EL (cell line): ENCODE results near the gene ZDHHC20.
"Not testable (repeated sequence)": the region's sequence is repeated elsewhere in the genome, so short reads cannot be mapped to it uniquely, and the experiment has no call there.

Experiments used
- DNase-seq: peaks from one replicate; pipeline ENCODE4 v3.0.0-alpha.2; 2016

Gene ZDHHC20

DNA sequence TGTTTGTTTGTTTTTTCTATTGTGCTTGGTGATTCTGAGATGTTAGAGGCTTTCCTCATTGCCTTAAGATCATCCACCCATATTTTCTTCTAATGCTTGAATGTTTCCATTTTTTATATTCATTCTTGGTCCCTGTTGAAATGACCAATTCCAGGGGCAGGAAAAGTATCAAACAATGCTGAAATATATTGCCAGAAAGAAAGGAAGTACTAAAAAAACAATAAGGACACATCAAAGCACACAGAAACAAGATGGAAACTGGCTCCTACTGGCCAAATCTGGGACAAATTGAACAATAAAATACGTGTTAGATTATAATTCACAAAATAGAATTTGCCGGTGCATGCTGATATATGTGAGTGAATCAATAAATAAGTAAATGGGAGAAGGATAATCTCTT, 23.9 kb downstream of the ZDHHC20 start:
- no peak for DNase-seq

DNA sequence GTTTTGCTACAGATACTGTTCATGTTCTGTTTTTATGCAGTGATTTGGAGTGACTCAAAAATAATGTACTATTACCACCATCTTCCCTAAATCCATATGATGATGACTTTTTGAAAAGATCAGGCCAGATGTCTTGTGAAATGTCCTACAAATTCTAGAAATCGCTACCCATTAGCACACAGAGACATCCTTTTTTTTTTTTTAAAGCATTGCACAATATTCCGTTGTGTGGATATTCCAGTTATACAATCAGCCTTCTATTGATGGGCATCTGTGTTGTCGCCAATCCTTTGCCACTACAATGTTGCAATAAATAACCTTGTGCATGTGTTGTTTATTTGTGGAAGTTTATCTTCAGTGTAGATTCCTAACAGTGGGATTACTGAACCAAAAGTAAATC, 24.5 kb downstream of the ZDHHC20 start:
- DNase-seq, result no peak

GRCh38 chr13:21429211-21429610, 29.9 kb downstream of the ZDHHC20 start:
- DNase-seq, result no peak

- no peak for DNase-seq
These were observed 31.4 kb downstream of the ZDHHC20 start for GRCh38 chr13:21427741-21428140.

GRCh38 chr13:21426238-21426637, 32.9 kb downstream of the ZDHHC20 start:
- no peak for DNase-seq

DNA sequence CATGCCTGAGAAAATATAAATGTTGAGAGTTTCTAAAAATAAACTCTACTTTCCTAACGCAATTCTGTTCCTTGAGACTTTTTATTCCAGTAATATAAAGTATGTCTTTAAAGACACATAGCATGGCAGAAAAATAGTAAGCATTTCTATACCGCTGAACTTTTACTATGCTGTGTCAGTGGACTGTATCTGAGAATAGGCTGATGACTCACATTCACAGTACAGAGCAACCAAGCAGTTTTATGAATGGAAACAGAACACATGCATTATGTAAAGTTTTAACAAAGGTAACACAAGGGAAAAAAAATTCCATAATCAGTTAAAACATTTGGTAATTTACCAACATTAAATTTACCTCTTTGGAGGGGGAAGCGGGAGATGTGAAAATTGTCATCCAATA, 38.4 kb downstream of the ZDHHC20 start:
- DNase-seq, result no peak

GRCh38 chr13:21413013-21413412, 46.1 kb downstream of the ZDHHC20 start:
- DNase-seq, result peak; percentile 32

GRCh38 chr13:21410453-21410852, 48.6 kb downstream of the ZDHHC20 start:
- peak; percentile 39 for DNase-seq

DNA sequence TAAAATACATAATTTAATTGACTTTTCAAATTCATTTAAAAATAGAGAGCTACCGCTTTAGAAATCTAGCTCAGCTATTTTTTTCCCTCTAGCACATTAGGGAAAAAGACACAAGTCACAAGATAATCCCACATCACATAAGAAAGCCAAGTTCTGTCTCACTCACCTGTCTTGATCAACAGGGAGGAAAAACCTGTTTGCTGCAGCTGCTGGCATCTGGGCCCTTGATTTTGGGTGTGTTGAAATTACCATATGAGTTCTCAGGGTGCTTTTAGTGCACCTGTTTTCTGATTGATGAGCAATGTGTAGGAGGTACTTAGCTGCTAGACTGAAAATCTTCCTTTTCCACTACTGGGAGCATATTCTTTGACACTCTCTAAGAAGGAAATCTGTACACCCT, 53.8 kb downstream of the ZDHHC20 start:
- no peak for DNase-seq

- DNase-seq, result peak; percentile 55
These were observed 56.4 kb downstream of the ZDHHC20 start for GRCh38 chr13:21402586-21403307.

DNA sequence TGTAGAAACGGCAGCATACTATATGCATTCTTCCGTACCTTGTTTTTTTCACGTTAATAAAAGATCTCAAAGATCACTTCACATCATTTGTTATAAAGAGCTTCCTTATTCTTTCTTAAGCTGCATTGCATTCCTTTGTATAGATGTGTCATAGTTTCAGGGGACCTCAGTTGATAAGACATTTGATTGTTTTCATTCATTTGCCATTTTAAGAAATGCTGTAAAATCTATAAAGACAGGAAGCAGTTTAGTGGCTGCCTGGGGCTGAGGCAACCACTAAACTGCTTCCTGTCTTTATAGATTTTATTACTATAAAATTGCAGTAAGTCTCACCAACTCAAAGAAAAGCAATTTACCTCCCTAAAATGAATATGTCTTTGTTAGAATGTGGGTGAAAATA, 59.4 kb downstream of the ZDHHC20 start:
- DNase-seq, result peak; percentile 31

DNA sequence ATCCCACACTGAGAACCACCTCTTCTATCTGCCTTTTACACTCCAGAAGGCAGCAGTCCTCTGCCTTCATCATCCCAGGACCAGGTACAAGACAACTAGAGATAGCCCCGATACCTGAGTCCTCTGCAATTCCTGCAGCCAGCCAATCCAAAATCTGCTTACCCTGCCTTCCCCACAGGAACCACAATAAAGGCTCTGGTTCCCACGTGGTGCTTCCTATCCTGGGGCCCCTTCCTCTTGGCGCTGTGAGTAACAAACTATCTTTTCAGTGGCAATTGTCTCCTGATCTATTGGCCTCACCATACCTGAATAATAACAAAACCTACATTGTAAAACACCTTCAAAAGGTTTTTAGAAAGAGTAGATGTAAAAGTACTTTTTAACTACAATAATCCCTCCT, 63.1 kb downstream of the ZDHHC20 start:
- DNase-seq, result no peak

- DNase-seq, result no peak
These were observed 70.0 kb downstream of the ZDHHC20 start for GRCh38 chr13:21389124-21389523.

- no peak for DNase-seq
These were observed 73.4 kb downstream of the ZDHHC20 start for GRCh38 chr13:21385710-21386109.

- DNase-seq, result no peak
These were observed 76.0 kb downstream of the ZDHHC20 start for GRCh38 chr13:21383090-21383489.

GRCh38 chr13:21376998-21377985, 81.8 kb downstream of the ZDHHC20 start:
- not testable (repeated sequence) for DNase-seq

DNA sequence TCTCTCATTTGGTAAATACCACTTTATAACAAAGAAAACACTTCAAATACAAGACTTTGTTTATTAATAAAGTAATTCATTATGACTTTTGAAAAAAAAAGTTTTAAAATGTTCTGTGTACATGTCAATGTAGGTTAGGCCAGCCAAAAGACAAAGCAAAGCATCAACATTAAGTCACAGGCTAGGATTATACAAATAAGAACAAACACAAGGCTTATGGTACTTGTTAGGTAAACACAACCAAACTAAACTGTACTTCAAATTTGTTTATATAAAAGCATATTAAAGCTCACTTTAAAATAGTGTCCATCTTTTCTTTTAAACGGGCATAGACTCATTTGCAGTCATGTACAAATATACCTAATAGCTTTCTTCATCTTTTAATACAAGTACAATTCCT, 86.6 kb downstream of the ZDHHC20 start:
- DNase-seq, result no peak

DNA sequence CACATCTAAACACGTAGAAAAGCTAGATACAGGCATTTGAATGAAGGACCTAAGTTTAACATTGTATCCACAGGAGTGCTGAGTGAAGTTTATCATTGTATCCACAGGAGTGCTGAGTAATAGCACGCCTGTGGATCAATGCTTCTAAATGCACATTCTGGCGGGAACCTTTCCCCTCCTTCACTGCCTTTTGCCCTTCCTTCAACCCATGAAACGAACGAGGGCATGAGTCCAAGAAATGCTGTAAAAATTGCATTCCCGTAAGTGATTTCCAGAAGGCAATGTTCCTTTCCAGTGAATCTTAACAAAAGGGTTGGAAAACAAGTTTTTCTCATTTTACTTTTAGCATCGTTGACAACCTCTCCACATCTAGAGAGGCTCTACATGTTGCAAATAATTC, 88.1 kb downstream of the ZDHHC20 start:
- no peak for DNase-seq

DNA sequence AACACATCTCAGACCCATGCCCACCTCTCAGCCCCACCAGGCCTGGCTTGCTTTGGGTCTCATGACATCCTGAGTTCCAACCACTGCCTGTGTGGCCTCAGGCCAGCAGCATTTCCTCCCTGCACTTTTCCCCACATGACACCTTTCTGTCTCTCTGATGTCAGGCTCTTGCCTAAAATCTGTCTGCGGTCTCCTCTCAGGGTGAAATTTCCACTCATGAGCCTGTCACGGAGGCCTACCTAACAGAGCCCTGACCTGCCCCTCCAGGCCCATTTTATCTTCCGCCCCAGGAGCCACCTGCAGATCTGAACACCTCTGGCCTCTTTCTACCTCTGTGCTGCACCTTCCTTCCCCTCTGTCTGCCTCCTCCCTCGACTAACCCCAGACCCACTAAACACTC, 93.5 kb downstream of the ZDHHC20 start:
- no peak for DNase-seq

DNA sequence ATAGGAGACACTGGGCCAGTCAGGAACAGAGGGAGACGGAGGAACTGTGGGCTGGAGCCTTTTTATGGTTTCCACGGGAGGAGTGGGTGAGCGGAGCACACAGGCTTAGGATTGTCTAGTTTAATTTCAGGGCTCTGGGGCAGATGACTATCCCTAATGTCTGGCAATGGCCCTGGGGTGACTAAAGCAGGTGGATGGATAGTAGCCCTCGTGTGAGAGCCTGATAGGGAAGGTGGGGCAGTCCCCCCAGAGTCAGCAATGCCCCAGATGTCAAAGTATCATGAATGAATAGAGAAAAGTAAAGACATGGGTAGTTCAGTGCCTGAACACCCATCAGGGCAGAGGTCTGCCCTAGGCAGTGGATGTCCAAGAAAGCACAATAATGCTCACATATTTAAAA, 94.2 kb downstream of the ZDHHC20 start:
- no peak for DNase-seq

DNA sequence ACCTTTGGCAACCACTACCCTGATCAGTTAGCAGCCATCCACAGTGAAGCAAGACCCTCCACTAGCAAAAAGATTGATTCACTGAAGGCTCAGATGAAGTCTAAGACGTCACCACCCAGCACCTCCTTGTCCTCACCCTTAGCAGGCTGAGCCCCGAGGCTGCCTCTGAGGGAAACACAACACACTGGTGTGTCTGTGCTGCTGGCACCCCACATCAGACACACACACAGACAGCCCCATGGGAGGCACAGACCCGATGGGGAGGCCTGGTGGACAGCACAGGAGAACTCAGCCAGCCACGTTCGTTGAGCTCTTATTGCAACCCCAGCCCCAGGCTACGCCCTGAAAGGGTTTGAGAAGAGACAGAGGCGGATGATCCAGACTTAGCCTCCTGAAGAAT, 94.7 kb downstream of the ZDHHC20 start:
- no peak for DNase-seq

DNA sequence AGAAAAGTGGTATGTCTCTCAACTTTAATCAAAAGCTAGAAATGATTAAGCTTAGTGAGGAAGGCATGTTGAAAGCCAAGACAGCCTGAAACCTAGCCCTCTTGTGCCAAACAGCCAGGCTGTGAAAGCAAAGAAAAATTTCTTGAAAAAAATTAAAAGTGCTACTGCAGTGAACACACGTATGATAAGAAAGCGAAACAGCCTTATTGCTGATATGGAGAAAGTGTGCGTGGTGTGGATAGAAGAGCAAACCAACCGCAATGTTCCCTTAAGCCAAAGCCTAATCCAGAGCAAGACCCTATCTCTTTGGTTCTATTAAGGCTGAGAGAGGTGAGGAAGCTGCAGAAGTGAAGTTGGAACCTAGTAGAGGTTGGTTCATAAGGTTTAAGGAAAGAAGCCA, 96.4 kb downstream of the ZDHHC20 start:
- no peak for DNase-seq

GRCh38 chr13:21361706-21362105, 97.4 kb downstream of the ZDHHC20 start:
- no peak for DNase-seq

- DNase-seq, result no peak
These were observed 98.0 kb downstream of the ZDHHC20 start for GRCh38 chr13:21361123-21361522.
